CD8-positive, alpha-beta memory T cell (primary cell): ENCODE data around the gene MAPK10. TPM values are rescaled to one million over a fixed set of nuclear protein-coding genes. Genes with fewer than 3 reads are reported as not detected.

Source experiments
- CTCF ChIA-PET: fragments of 350-600 bp; sonication (Branson Sonifier 250); formaldehyde crosslinking; loops from one replicate; lab custom pipeline; 2021; ENCODE audit warnings: antibody characterized with exemption; lab: Charles Lee
- POLR2A ChIA-PET: fragments of 350-600 bp; sonication (Branson Sonifier 250); formaldehyde crosslinking; loops from one replicate; lab custom pipeline; 2021; ENCODE audit warnings: antibody characterized with exemption; lab: Charles Lee
- DNase-seq, 5 donors: peaks; one replicate each; pipeline versions ENCODE4 v3.0.0 to v3.0.0-alpha.2; 2020 to 2022; ENCODE audit warnings: mixed read lengths in 1 of 5
- H3K27ac ChIP-seq: one replicate; pipeline ENCODE4 v1.7.0; 2013; ENCODE audit warnings: low read depth, mild to moderate bottlenecking, low read length, moderate library complexity
- H3K27me3 ChIP-seq: 2 replicates; pipeline ENCODE4 v1.7.0; 2013; ENCODE audit warnings: low read length, mild to moderate bottlenecking; ENCODE audit not compliant: insufficient read depth, poor library complexity, severe bottlenecking
- H3K36me3 ChIP-seq: 2 replicates; pipeline ENCODE4 v1.7.0; 2013; ENCODE audit warnings: mild to moderate bottlenecking, low read length, moderate library complexity; ENCODE audit not compliant: insufficient read depth
- H3K4me1 ChIP-seq: 2 replicates; pipeline ENCODE4 v1.7.0; 2013; ENCODE audit warnings: mild to moderate bottlenecking, low read length, moderate library complexity; ENCODE audit not compliant: insufficient read depth
- H3K4me3 ChIP-seq: 2 replicates; pipeline ENCODE4 v1.7.0; 2013; ENCODE audit warnings: mild to moderate bottlenecking, low read length
- H3K9me3 ChIP-seq: 2 replicates; pipeline ENCODE4 v1.7.0; 2013; ENCODE audit warnings: mild to moderate bottlenecking, low read length
- H3K27ac Mint-ChIP-seq, 8 donors: one replicate each; pipeline ENCODE4 v1.8.0; 2020 to 2021; ENCODE audit warnings: mixed read lengths in 8 of 8, mild to moderate bottlenecking in 6 of 8, inconsistent platforms in 3 of 8, moderate library complexity in 3 of 8
- H3K27me3 Mint-ChIP-seq, 2 donors: one replicate each; pipeline ENCODE4 v1.8.0; 2020 to 2021; ENCODE audit warnings: mixed read lengths in 2 of 2, mild to moderate bottlenecking in 1 of 2, moderate library complexity in 1 of 2
- H3K36me3 Mint-ChIP-seq, 3 donors: one replicate each; pipeline ENCODE4 v1.8.0; 2020 to 2021; ENCODE audit warnings: mixed read lengths in 3 of 3, inconsistent platforms in 1 of 3, mild to moderate bottlenecking in 1 of 3
- H3K4me1 Mint-ChIP-seq, 3 donors: one replicate each; pipeline ENCODE4 v1.8.0; 2020 to 2021; ENCODE audit warnings: mixed read lengths in 3 of 3, inconsistent platforms in 1 of 3, mild to moderate bottlenecking in 1 of 3
- H3K4me3 Mint-ChIP-seq, 7 donors: one replicate each; pipeline ENCODE4 v1.8.0; 2020 to 2021; ENCODE audit warnings: mixed read lengths in 7 of 7, mild to moderate bottlenecking in 6 of 7, moderate library complexity in 4 of 7, inconsistent platforms in 2 of 7
- H3K9me3 Mint-ChIP-seq, 5 donors: one replicate each; pipeline ENCODE4 v1.8.0; 2020 to 2022; ENCODE audit warnings: mixed read lengths in 5 of 5, mild to moderate bottlenecking in 3 of 5, moderate library complexity in 2 of 5, inconsistent platforms in 1 of 5
- polyA plus RNA-seq: library from polyadenylated mRNA; unstranded; fragments of 300-500 nt; fragmentation: Illumina TruSeq; gene quantifications from one replicate; pipeline ENCODE4 v1.2.3, GENCODE V29; 2021
- total RNA-seq, 2 experiments: library from RNA; stranded (reverse); gene quantifications; one replicate each; pipeline ENCODE4 v1.2.3, GENCODE V29; 2021

The MAPK10 gene
- total and polyA plus RNA-seq, 3 experiments from 2014 or later = not detected

- H3K27ac Mint-ChIP-seq = no peak overlapping the region
- H3K4me1 ChIP-seq = no peaks in the 10 kb centered on the region
- peaks cover 0 to 5% (median 2%) of the 10 kb centered on the region in 5 donors for H3K9me3 Mint-ChIP-seq
- POLR2A ChIA-PET = no interaction called here
- H3K27ac ChIP-seq = no peak overlapping the region
- H3K27me3 Mint-ChIP-seq = peaks cover 0 to 2% of the 10 kb centered on the region in 2 donors
- no peaks in the 10 kb centered on the region for H3K36me3 ChIP-seq
- no peak overlapping the region for H3K4me3 Mint-ChIP-seq
- H3K36me3 Mint-ChIP-seq = no peaks in the 10 kb centered on the region
- H3K4me1 Mint-ChIP-seq = no peaks in the 10 kb centered on the region
- H3K9me3 ChIP-seq = no peaks in the 10 kb centered on the region
- H3K4me3 ChIP-seq = no peak overlapping the region
- DNase-seq = no peak
- no peaks in the 10 kb centered on the region for H3K27me3 ChIP-seq
- CTCF ChIA-PET = no interaction called here
Observed at GRCh38 chr4:86271057-86271456, 88.8 kb downstream of the MAPK10 start.

GRCh38 chr4:86269354-86269753 is 90.5 kb downstream of the MAPK10 start:
- Histone ChIP-seq H3K27me3 (no peaks in the 10 kb centered on the region), H3K4me1 (no peaks in the 10 kb centered on the region), H3K36me3 (no peaks in the 10 kb centered on the region), H3K27ac (no peak overlapping the region), H3K4me3 (no peak overlapping the region), H3K9me3 (no peaks in the 10 kb centered on the region)
- peaks cover 0 to 2% (median 0%) of the 10 kb centered on the region in 5 donors for H3K9me3 Mint-ChIP-seq
- ChIA-PET POLR2A (no interaction called here), CTCF (no interaction called here)
- H3K27ac Mint-ChIP-seq = no peak overlapping the region
- H3K36me3 Mint-ChIP-seq = no peaks in the 10 kb centered on the region
- H3K27me3 Mint-ChIP-seq = peaks cover 0 to 2% of the 10 kb centered on the region in 2 donors
- no peaks in the 10 kb centered on the region for H3K4me1 Mint-ChIP-seq
- H3K4me3 Mint-ChIP-seq = no peak overlapping the region
- DNase-seq = no peak

GRCh38 chr4:86264241-86264640 is 95.6 kb downstream of the MAPK10 start:
- H3K9me3 Mint-ChIP-seq = peaks cover 0 to 3% (median 0%) of the 10 kb centered on the region in 5 donors
- H3K4me3 Mint-ChIP-seq = no peak overlapping the region
- H3K27ac ChIP-seq = no peak overlapping the region
- H3K27me3 Mint-ChIP-seq = peaks cover 0 to 2% of the 10 kb centered on the region in 2 donors
- H3K4me1 ChIP-seq = no peaks in the 10 kb centered on the region
- H3K36me3 ChIP-seq = no peaks in the 10 kb centered on the region
- POLR2A ChIA-PET = no interaction called here
- no peaks in the 10 kb centered on the region for H3K36me3 Mint-ChIP-seq
- H3K4me3 ChIP-seq = no peak overlapping the region
- DNase-seq = no peak
- H3K27me3 ChIP-seq = no peaks in the 10 kb centered on the region
- CTCF ChIA-PET = no interaction called here
- H3K4me1 Mint-ChIP-seq = no peaks in the 10 kb centered on the region
- H3K9me3 ChIP-seq = no peaks in the 10 kb centered on the region
- H3K27ac Mint-ChIP-seq = no peak overlapping the region

- Histone ChIP-seq H3K4me3 (no peak overlapping the region), H3K9me3 (no peaks in the 10 kb centered on the region), H3K36me3 (no peaks in the 10 kb centered on the region), H3K27ac (no peak overlapping the region), H3K27me3 (no peaks in the 10 kb centered on the region), H3K4me1 (no peaks in the 10 kb centered on the region)
- ChIA-PET CTCF (no interaction called here), POLR2A (no interaction called here)
- Mint-ChIP-seq H3K36me3 (no peaks in the 10 kb centered on the region), H3K27ac (no peak overlapping the region), H3K27me3 (peaks cover 0 to 2% of the 10 kb centered on the region in 2 donors), H3K9me3 (peaks cover 0 to 3% (median 0%) of the 10 kb centered on the region in 5 donors), H3K4me3 (no peak overlapping the region), H3K4me1 (no peaks in the 10 kb centered on the region)
- DNase-seq = no peak
Observed at GRCh38 chr4:86261636-86262035, 98.2 kb downstream of the MAPK10 start.

- no peaks in the 10 kb centered on the region for H3K36me3 ChIP-seq
- H3K27ac Mint-ChIP-seq = no peak overlapping the region
- CTCF ChIA-PET = no interaction called here
Observed at GRCh38 chr4:86256086-86256485, 103.8 kb downstream of the MAPK10 start.

GRCh38 chr4:86250619-86251018 is 109.2 kb downstream of the MAPK10 start:
- ChIA-PET POLR2A (no interaction called here), CTCF (no interaction called here)
- Histone ChIP-seq H3K4me3 (no peak overlapping the region), H3K27me3 (no peaks in the 10 kb centered on the region), H3K36me3 (no peaks in the 10 kb centered on the region), H3K4me1 (no peaks in the 10 kb centered on the region), H3K27ac (no peak overlapping the region), H3K9me3 (no peaks in the 10 kb centered on the region)
- Mint-ChIP-seq H3K27me3 (no peaks in the 10 kb centered on the region), H3K36me3 (no peaks in the 10 kb centered on the region), H3K9me3 (peaks cover 2 to 14% (median 5%) of the 10 kb centered on the region in 5 donors), H3K27ac (no peak overlapping the region), H3K4me3 (no peak overlapping the region), H3K4me1 (no peaks in the 10 kb centered on the region)
- DNase-seq = no peak

More at GRCh38 chr4:86256086-86256485, 103.8 kb downstream of the MAPK10 start:
- DNase-seq = no peak
- POLR2A ChIA-PET = no interaction called here
- H3K27me3 Mint-ChIP-seq = no peaks in the 10 kb centered on the region
- Histone ChIP-seq H3K4me3 (no peak overlapping the region), H3K4me1 (no peaks in the 10 kb centered on the region), H3K27ac (no peak overlapping the region), H3K9me3 (no peaks in the 10 kb centered on the region), H3K27me3 (no peaks in the 10 kb centered on the region)
- H3K36me3 Mint-ChIP-seq = no peaks in the 10 kb centered on the region
- peaks cover 0 to 6% (median 0%) of the 10 kb centered on the region in 5 donors for H3K9me3 Mint-ChIP-seq
- no peaks in the 10 kb centered on the region for H3K4me1 Mint-ChIP-seq
- no peak overlapping the region for H3K4me3 Mint-ChIP-seq

GRCh38 chr4:86250006-86250405 is 109.8 kb downstream of the MAPK10 start:
- no peaks in the 10 kb centered on the region for H3K9me3 ChIP-seq
- CTCF ChIA-PET = no interaction called here
- H3K4me1 Mint-ChIP-seq = no peaks in the 10 kb centered on the region
- H3K4me3 ChIP-seq = no peak overlapping the region
- no peak overlapping the region for H3K27ac Mint-ChIP-seq
- no peaks in the 10 kb centered on the region for H3K27me3 ChIP-seq
- H3K36me3 ChIP-seq = no peaks in the 10 kb centered on the region
- H3K27me3 Mint-ChIP-seq = no peaks in the 10 kb centered on the region
- peaks cover 2 to 14% (median 5%) of the 10 kb centered on the region in 5 donors for H3K9me3 Mint-ChIP-seq
- no peak overlapping the region for H3K27ac ChIP-seq
- H3K36me3 Mint-ChIP-seq = no peaks in the 10 kb centered on the region
- no peaks in the 10 kb centered on the region for H3K4me1 ChIP-seq
- no peak for DNase-seq
- POLR2A ChIA-PET = no interaction called here
- no peak overlapping the region for H3K4me3 Mint-ChIP-seq

- peaks cover 2 to 14% (median 5%) of the 10 kb centered on the region in 5 donors for H3K9me3 Mint-ChIP-seq
- no peak for DNase-seq
- Histone ChIP-seq H3K27me3 (no peaks in the 10 kb centered on the region), H3K4me1 (no peaks in the 10 kb centered on the region), H3K27ac (no peak overlapping the region), H3K9me3 (no peaks in the 10 kb centered on the region), H3K36me3 (no peaks in the 10 kb centered on the region), H3K4me3 (no peak overlapping the region)
- H3K27ac Mint-ChIP-seq = no peak overlapping the region
- H3K36me3 Mint-ChIP-seq = no peaks in the 10 kb centered on the region
- no peaks in the 10 kb centered on the region for H3K27me3 Mint-ChIP-seq
- no peak overlapping the region for H3K4me3 Mint-ChIP-seq
- ChIA-PET POLR2A (no interaction called here), CTCF (no interaction called here)
- H3K4me1 Mint-ChIP-seq = no peaks in the 10 kb centered on the region
Observed at GRCh38 chr4:86249074-86249473, 110.8 kb downstream of the MAPK10 start.

- no peaks in the 10 kb centered on the region for H3K27me3 ChIP-seq
- Mint-ChIP-seq H3K9me3 (peaks cover 4 to 14% (median 5%) of the 10 kb centered on the region in 5 donors), H3K4me1 (no peaks in the 10 kb centered on the region), H3K36me3 (no peaks in the 10 kb centered on the region), H3K27me3 (no peaks in the 10 kb centered on the region), H3K27ac (no peak overlapping the region), H3K4me3 (no peak overlapping the region)
- POLR2A ChIA-PET = no interaction called here
- H3K27ac ChIP-seq = no peak overlapping the region
- CTCF ChIA-PET = no interaction called here
- H3K4me3 ChIP-seq = no peak overlapping the region
- DNase-seq = no peak
- no peaks in the 10 kb centered on the region for H3K36me3 ChIP-seq
- H3K4me1 ChIP-seq = no peaks in the 10 kb centered on the region
- no peaks in the 10 kb centered on the region for H3K9me3 ChIP-seq
Observed at GRCh38 chr4:86247906-86248305, 111.9 kb downstream of the MAPK10 start.
